ENCODE measurements around the gene LGR5.

- no peak for TF ChIP-seq CTCF (conservative IDR thresholded peaks at IDR 0.05)
- TF ChIP-seq ZFX (IDR thresholded peaks at IDR 0.05), result no peak
Measured at GRCh38 chr12:71445071-71445470, 5.5 kb downstream of the LGR5 start.

Measured in C4-2B (cell line).